ENCODE data around the gene THAP5.

The THAP5 gene

GRCh38 chr7:108533712-108534111, 35.8 kb downstream of the THAP5 start:
- DNase-seq (ENCODE audit: low read depth, low spot score) = no peak

DNA sequence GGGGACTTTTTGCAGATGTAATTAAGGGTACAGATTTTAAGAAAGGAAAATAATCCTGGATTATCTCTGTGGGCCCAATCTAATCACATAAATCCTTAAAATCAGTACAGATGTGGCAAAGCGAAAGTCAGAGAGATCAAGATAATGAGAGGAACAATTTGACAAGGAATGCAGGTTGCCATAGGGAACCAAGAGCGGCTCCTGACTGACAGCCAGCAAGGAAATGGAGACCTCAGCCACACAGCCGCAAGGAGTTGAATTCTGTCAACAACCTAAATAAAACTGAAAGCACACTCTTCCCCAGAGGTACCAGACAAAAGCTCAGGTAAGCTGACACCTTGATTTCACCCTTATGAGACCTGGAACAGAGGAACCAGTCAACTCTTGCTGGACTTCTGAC, 40.2 kb downstream of the THAP5 start:
- DNase-seq (ENCODE audit: low read depth, low spot score) = no peak

- no peak for DNase-seq (ENCODE audit: low read depth, low spot score)
Observed at GRCh38 chr7:108528183-108528712, 41.3 kb downstream of the THAP5 start.

DNA sequence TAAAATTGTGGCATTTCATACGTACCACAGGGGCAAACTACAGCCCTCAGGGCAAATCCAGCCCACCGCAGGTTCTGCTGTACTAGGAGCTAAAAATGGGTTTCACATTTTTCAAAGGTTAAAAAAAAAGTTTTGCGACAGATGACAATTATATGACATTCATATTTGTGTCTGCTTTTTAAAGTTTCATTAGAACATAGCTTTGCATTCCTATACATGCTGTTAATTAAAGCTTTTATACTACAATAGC, 42.8 kb downstream of the THAP5 start:
- DNase-seq (ENCODE audit: low read depth, low spot score) = no peak

- peak; percentile 99 for DNase-seq (ENCODE audit: low read depth, low spot score)
Observed at GRCh38 chr7:108525985-108526767, 43.3 kb downstream of the THAP5 start, which contains the start of gene PNPLA8. Gene PNPLA8, minus strand, starts transcription at chr7:108526135. Its CDS starts 10,644 bp downstream, at chr7:108515491.

DNA sequence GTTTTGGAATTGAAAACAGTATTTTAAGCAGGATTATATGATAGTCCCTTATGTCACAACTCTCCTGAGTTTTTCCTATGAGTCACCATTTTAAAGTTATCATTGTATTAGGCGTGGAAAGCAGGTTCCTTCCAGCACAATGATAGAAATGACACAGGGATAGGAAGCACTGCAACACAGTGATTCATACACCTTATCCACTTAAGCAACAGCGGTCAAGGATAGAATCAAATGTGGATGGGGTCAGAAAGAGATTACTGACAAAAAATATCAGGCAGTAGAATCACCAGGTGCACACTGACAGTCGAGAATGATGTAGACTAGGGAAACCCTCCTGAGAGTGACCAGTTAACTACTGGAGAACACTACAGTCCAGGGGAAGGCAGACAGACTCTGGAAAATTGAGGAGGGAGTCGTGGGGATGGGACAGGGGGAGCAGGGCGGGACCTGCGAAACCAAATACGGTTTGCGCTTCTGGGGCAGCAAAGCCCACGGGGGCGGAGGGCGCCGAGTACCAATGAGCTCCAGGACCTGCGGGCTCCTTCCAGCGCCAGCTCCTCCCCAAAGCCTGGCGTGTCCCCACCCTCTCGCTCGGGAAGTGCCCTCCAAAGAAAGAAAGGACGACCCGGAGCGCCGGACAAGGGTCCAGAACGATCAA, 44.0 kb downstream of the THAP5 start:
- no peak for DNase-seq (ENCODE audit: low read depth, low spot score)

DNA sequence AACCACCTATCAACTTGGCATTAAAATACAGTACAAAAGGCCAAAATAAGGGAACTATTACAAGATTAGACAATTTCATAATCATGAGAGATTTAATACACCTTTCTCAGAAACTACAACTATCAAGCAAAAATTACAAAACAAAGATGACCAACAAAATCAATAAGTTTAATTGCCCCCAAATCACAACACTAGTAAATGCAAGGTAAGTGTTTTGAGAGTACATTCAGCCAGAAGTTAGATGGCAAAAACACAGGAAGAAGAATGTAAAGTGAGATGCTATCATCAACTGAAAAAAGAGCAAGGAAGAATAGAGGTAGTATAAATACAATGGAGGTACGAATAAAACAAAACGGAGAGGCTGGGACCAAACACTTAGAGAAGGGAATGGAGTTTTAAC, 46.7 kb downstream of the THAP5 start:
- no peak for DNase-seq (ENCODE audit: low read depth, low spot score)

- no peak for DNase-seq (ENCODE audit: low read depth, low spot score)
Observed at GRCh38 chr7:108517951-108518350, 51.6 kb downstream of the THAP5 start.

DNA sequence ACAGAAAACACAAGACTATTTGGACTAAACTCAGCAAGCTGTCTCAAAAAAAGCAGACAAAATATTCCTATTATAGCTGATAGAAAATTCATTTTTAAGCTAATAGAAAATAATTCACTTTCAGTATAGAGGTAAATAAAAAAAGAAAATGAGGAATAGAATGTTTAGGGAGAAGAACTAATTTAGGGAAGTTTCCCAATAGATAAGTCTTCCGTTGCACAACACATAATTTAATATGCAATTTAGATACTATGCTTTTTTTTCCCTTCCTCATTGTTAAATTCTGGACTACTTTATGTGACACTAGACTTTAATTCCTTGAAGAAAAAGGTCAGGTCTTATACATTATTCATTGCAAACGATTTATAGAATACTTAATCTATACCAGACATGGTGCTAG, 53.9 kb downstream of the THAP5 start:
- DNase-seq (ENCODE audit: low read depth, low spot score) = no peak

GRCh38 chr7:108515013-108515412, 54.5 kb downstream of the THAP5 start:
- no peak for DNase-seq (ENCODE audit: low read depth, low spot score)

All from brain pericyte (primary cell).